Naive B cell (primary cell): ENCODE measurements around the gene RMC1. TPM values are rescaled to one million over a fixed set of nuclear protein-coding genes. Genes with fewer than 3 reads are reported as not detected.

Experiments
- ATAC-seq, 2 donors: fragments of 150-1000 bp; cut with Tn5 transposase; 2 replicates each; pipeline ENCODE4 v1.10.0; 2021; ENCODE audit warnings: low read depth in 2 of 2, mild to moderate bottlenecking in 2 of 2, moderate library complexity in 2 of 2
- DNase-seq: peaks from one replicate; pipeline ENCODE4 v3.0.0; 2022
- H3K27ac Mint-ChIP-seq, 6 donors: one replicate each; pipeline ENCODE4 v1.8.0; 2020 to 2022; ENCODE audit warnings: mild to moderate bottlenecking in 6 of 6, mixed read lengths in 6 of 6, moderate library complexity in 5 of 6, inconsistent platforms in 2 of 6
- H3K27me3 Mint-ChIP-seq, 3 donors: one replicate each; pipeline ENCODE4 v1.8.0; 2021 to 2022; ENCODE audit warnings: mixed read lengths in 3 of 3, mild to moderate bottlenecking in 1 of 3
- H3K36me3 Mint-ChIP-seq, 2 donors: one replicate each; pipeline ENCODE4 v1.8.0; 2020 to 2022; ENCODE audit warnings: mixed read lengths in 2 of 2, inconsistent platforms in 1 of 2, mild to moderate bottlenecking in 1 of 2
- H3K4me1 Mint-ChIP-seq, 3 donors: one replicate each; pipeline ENCODE4 v1.8.0; 2020 to 2022; ENCODE audit warnings: mixed read lengths in 3 of 3, inconsistent platforms in 1 of 3, mild to moderate bottlenecking in 1 of 3, moderate library complexity in 1 of 3
- H3K4me3 Mint-ChIP-seq, 8 donors: one replicate each; pipeline ENCODE4 v1.8.0; 2020 to 2022; ENCODE audit warnings: mild to moderate bottlenecking in 8 of 8, mixed read lengths in 8 of 8, moderate library complexity in 8 of 8, inconsistent platforms in 2 of 8
- H3K9me3 Mint-ChIP-seq, 7 donors: one replicate each; pipeline ENCODE4 v1.8.0; 2020 to 2022; ENCODE audit warnings: mixed read lengths in 7 of 7, mild to moderate bottlenecking in 5 of 7, inconsistent platforms in 2 of 7, moderate library complexity in 1 of 7
- polyA plus RNA-seq, 6 donors: library from polyadenylated mRNA; unstranded; fragments of 300-500 nt; fragmentation: Illumina TruSeq; gene quantifications; one replicate each; pipeline ENCODE4 v1.2.3, GENCODE V29; 2021; ENCODE audit warnings: low read depth in 6 of 6

RMC1 gene
- polyA plus RNA-seq, 6 donors from 2014 or later = 40.1 to 98.1 (median 88.1) TPM

- no peaks in the 10 kb centered on the region for H3K27me3 Mint-ChIP-seq
- H3K9me3 Mint-ChIP-seq = no peaks in the 10 kb centered on the region
- no peak for ATAC-seq
- peaks cover 12 to 48% of the 10 kb centered on the region in 2 donors for H3K36me3 Mint-ChIP-seq
- no peak for DNase-seq
- H3K27ac Mint-ChIP-seq = peak overlapping the region in 3 of 6 donors; percentile 15 to 76 (median 61)
- H3K4me3 Mint-ChIP-seq = no peak overlapping the region
- H3K4me1 Mint-ChIP-seq = peaks cover 0 to 3% (median under 1%) of the 10 kb centered on the region in 3 donors
These were observed 25.5 kb downstream of the RMC1 start for GRCh38 chr18:23528580-23529472.

DNA sequence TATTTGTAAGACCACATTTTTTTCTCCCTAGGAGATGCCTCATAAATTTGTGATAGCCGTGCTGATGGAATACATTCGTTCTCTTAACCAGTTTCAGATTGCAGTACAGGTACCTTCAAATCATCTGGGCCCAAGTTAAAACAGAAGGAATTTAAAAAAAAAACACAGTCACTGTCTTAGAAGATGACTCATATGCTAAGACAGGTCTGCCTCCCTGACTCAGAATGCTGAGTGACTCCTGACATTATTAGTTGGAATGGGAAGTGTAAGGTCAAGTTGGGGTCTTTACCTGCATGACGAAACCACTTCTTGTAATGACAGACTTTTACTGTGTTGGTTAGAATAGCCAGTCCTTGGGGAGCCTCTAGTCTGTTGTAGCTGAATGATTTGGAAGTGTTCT lies 26.3 kb downstream of the RMC1 start:
- Mint-ChIP-seq H3K27ac (peak overlapping the region in 2 of 6 donors; percentile 31 to 61), H3K36me3 (peaks cover 6 to 50% of the 10 kb centered on the region in 2 donors), H3K9me3 (no peaks in the 10 kb centered on the region), H3K4me1 (no peaks in the 10 kb centered on the region), H3K4me3 (no peak overlapping the region), H3K27me3 (no peaks in the 10 kb centered on the region)
- ATAC-seq (no peak), DNase-seq (no peak)

DNA sequence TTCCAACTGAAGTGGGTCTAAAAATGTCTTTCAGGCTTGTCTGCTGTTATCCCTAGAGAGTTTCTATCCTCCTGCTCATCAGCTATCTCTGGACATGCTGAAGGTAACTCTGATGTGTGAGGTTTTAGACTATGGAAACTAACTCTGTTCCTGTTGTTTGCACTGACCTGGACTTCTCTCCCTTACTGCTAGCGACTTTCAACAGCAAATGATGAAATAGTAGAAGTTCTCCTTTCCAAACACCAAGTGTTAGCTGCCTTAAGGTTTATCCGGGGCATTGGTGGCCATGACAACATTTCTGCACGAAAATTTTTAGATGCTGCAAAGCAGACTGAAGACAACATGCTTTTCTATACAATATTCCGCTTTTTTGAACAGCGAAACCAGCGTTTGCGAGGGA lies 26.9 kb downstream of the RMC1 start:
- Mint-ChIP-seq H3K4me1 (no peaks in the 10 kb centered on the region), H3K36me3 (peaks cover 6 to 56% of the 10 kb centered on the region in 2 donors), H3K9me3 (no peaks in the 10 kb centered on the region), H3K27ac (no peak overlapping the region), H3K4me3 (no peak overlapping the region), H3K27me3 (no peaks in the 10 kb centered on the region)
- no peak for DNase-seq
- ATAC-seq = no peak

- DNase-seq = no peak
- Mint-ChIP-seq H3K4me1 (no peaks in the 10 kb centered on the region), H3K36me3 (peaks cover 0 to 59% of the 10 kb centered on the region in 2 donors), H3K27me3 (no peaks in the 10 kb centered on the region), H3K9me3 (no peaks in the 10 kb centered on the region), H3K4me3 (no peak overlapping the region), H3K27ac (peak overlapping the region in 3 of 6 donors; percentile 43 to 89 (median 53))
- ATAC-seq = no peak
These were observed 28.6 kb downstream of the RMC1 start for GRCh38 chr18:23531912-23532311.

DNA sequence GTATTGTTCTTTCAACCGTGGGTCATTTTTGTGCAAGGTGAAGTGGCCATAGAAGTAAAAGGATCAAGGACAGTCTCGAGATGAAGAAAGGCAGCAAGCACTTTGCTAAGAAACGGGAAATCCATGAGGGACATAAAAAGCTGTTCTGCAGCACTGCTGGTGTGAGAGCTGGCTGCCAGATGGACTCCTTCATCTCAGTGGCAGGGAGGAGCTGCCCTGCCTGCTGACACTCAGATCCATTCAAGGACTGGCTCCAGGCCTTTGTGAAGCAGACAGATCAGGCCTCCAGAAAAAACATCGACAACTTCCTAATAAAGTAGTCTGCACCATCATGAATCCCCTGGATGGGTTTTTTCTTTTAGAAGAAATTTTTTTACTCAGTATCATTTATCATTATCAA lies 29.5 kb downstream of the RMC1 start:
- peaks cover 0 to 58% of the 10 kb centered on the region in 2 donors for H3K36me3 Mint-ChIP-seq
- no peaks in the 10 kb centered on the region for H3K9me3 Mint-ChIP-seq
- no peaks in the 10 kb centered on the region for H3K27me3 Mint-ChIP-seq
- ATAC-seq (no peak), DNase-seq (no peak)
- no peaks in the 10 kb centered on the region for H3K4me1 Mint-ChIP-seq
- no peak overlapping the region for H3K4me3 Mint-ChIP-seq
- H3K27ac Mint-ChIP-seq = peak overlapping the region in 5 of 6 donors; percentile 37 to 89 (median 53)

GRCh38 chr18:23534276-23534675 lies 31.0 kb downstream of the RMC1 start:
- no peak for DNase-seq
- Mint-ChIP-seq H3K4me3 (no peak overlapping the region), H3K9me3 (no peaks in the 10 kb centered on the region), H3K27ac (peak overlapping the region in 1 of 6 donors; percentile 47), H3K36me3 (peaks cover 0 to 46% of the 10 kb centered on the region in 2 donors), H3K4me1 (peaks cover 5 to 8% (median 6%) of the 10 kb centered on the region in 3 donors), H3K27me3 (no peaks in the 10 kb centered on the region)
- no peak for ATAC-seq

GRCh38 chr18:23536204-23536603 lies 32.9 kb downstream of the RMC1 start:
- ATAC-seq = no peak
- no peak for DNase-seq
- Mint-ChIP-seq H3K9me3 (no peaks in the 10 kb centered on the region), H3K27ac (peak overlapping the region in 4 of 6 donors; percentile 14 to 80 (median 32)), H3K4me1 (peaks cover 21 to 27% (median 25%) of the 10 kb centered on the region in 3 donors), H3K36me3 (peaks cover 0 to 32% of the 10 kb centered on the region in 2 donors), H3K4me3 (no peak overlapping the region), H3K27me3 (no peaks in the 10 kb centered on the region)

GRCh38 chr18:23537274-23537673 lies 34.0 kb downstream of the RMC1 start:
- peak overlapping the region in 1 of 6 donors; percentile 52 for H3K27ac Mint-ChIP-seq
- H3K4me3 Mint-ChIP-seq = no peak overlapping the region

DNA sequence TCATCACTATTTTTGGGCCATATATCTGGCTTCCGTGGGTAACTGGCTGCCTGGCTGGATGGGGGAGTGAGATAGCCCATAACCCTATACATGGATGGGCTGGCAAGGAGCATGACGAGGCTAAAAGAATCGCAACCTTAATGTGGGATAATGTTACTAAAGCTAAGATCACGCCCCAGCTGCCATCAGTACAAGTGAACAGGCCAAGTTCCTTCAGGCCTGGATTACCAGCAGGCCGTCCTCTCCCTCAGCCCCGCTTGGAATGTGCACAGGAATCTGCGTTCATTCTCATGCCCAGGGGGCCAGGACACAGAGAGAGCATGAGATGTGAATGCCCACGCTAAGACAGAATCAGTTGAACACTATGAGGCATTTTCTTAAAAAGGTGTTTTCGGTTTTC lies 34.7 kb downstream of the RMC1 start:
- Mint-ChIP-seq H3K9me3 (no peaks in the 10 kb centered on the region), H3K27me3 (no peaks in the 10 kb centered on the region), H3K27ac (no peak overlapping the region), H3K4me1 (peaks cover 23 to 36% (median 33%) of the 10 kb centered on the region in 3 donors), H3K36me3 (peaks cover 6 to 17% of the 10 kb centered on the region in 2 donors), H3K4me3 (no peak overlapping the region)
- ATAC-seq (no peak), DNase-seq (no peak)

More at GRCh38 chr18:23537274-23537673, 34.0 kb downstream of the RMC1 start:
- Mint-ChIP-seq H3K9me3 (no peaks in the 10 kb centered on the region), H3K4me1 (peaks cover 23 to 33% (median 31%) of the 10 kb centered on the region in 3 donors), H3K27me3 (no peaks in the 10 kb centered on the region), H3K36me3 (peaks cover under 1 to 24% of the 10 kb centered on the region in 2 donors)
- ATAC-seq = no peak
- no peak for DNase-seq

DNA sequence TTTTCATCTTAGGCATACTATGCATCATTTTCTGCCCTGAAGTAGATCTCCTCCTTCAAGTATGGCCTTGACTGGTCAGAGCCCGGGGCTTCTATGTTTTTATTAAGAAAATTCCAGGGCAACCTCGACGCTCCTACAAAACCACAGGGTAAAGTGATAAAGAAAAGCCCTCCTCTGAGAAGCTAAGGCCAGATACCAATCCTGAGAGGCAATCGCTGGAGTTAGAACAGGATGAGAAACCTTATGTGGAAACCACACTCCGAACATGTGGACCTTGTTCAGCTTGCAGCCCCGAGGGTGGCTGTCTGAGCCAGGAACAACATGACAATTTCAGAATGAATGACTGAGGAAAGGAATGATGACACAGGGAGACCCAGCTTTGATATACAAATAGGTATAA lies 35.6 kb downstream of the RMC1 start:
- Mint-ChIP-seq H3K4me3 (peak overlapping the region in 2 of 8 donors; percentile 32 to 72), H3K27ac (peak overlapping the region in 2 of 6 donors; percentile 69 to 81), H3K9me3 (no peaks in the 10 kb centered on the region), H3K4me1 (peaks cover 23 to 36% (median 33%) of the 10 kb centered on the region in 3 donors), H3K36me3 (peaks cover 6 to 22% of the 10 kb centered on the region in 2 donors), H3K27me3 (no peaks in the 10 kb centered on the region)
- DNase-seq = no peak
- ATAC-seq = no peak

- H3K9me3 Mint-ChIP-seq = no peaks in the 10 kb centered on the region
- H3K36me3 Mint-ChIP-seq = peaks cover 7 to 25% of the 10 kb centered on the region in 2 donors
- peak overlapping the region in 3 of 8 donors; percentile 1 to 32 (median 19) for H3K4me3 Mint-ChIP-seq
- peak; percentile 8 for DNase-seq
- ATAC-seq = peak in 1 of 2 donors; percentile 34
- peak overlapping the region in 2 of 6 donors; percentile 57 to 81 for H3K27ac Mint-ChIP-seq
- H3K27me3 Mint-ChIP-seq = no peaks in the 10 kb centered on the region
- H3K4me1 Mint-ChIP-seq = peaks cover 23 to 36% (median 33%) of the 10 kb centered on the region in 3 donors
These were observed 36.0 kb downstream of the RMC1 start for GRCh38 chr18:23539296-23539695.

DNA sequence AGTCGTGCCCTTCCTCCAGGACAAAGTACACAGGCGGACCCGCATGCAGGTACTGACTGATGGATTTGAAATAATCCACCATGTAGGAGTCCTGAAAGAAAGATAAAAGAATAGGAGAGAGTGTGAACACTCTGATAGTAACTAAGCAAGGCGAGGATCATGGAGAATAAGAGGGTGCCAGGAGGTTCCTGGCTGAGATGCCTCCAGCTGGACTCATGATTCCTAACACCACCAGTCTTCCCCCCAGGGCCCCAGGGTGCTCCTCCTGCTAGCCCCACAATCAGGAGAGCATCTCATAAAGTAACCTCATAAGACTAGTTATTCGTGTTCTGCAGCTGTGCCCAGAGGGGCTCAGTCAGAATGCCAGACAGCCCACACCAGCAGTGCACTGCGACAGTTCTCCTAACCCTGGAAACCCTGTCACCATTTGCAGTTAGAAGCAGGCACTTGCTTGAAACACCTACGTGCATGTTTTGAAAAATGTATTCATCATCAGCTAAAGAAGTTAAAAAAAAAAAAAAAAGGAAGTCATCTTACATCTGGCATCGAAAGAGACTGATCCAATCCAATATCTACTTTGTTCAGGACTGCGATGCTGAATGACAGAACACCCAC lies 36.7 kb downstream of the RMC1 start:
- Mint-ChIP-seq H3K4me1 (peaks cover 23 to 36% (median 33%) of the 10 kb centered on the region in 3 donors), H3K27me3 (no peaks in the 10 kb centered on the region), H3K27ac (peak overlapping the region in 3 of 6 donors; percentile 51 to 67 (median 63)), H3K36me3 (peaks cover 13 to 24% of the 10 kb centered on the region in 2 donors), H3K4me3 (peak overlapping the region in 7 of 8 donors; percentile 7 to 75 (median 32)), H3K9me3 (no peaks in the 10 kb centered on the region)
- ATAC-seq = no peak
- DNase-seq = no peak

DNA sequence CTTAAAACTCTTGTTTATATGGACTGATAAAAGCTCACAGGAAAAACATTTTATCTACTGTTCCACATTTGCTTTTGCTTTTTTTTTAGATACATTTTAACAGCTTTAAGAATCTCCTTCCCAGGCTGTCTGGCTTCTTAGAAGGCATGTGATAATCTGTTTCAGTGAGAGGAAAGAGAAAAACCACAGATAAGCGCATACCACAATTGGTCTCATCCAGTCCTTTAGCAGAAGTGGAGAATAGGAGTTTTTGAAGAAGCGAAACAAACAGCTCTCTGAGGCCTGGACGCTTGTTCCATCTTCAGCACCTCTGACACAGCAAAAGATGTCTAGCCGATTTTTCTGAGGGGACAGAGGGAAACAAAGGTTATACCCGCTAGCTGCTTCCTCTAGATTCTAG lies 37.6 kb downstream of the RMC1 start:
- Mint-ChIP-seq H3K27ac (peak overlapping the region in 5 of 6 donors; percentile 36 to 82 (median 63)), H3K9me3 (no peaks in the 10 kb centered on the region)
- peak; percentile 48 for DNase-seq

More for the DNA sequence above, 37.6 kb downstream of the RMC1 start:
- Mint-ChIP-seq H3K27me3 (no peaks in the 10 kb centered on the region), H3K4me1 (peaks cover 23 to 36% (median 33%) of the 10 kb centered on the region in 3 donors), H3K36me3 (peaks cover 13 to 20% of the 10 kb centered on the region in 2 donors), H3K4me3 (peak overlapping the region in 3 of 8 donors; percentile 3 to 33 (median 8))
- peak; percentile 91 for ATAC-seq
